HG03558 (cell line): ENCODE results near the gene NIN.
A peak's percentile ranks its signal among the peaks of the same experiment; 100 is the strongest.

Experiments
- ATAC-seq: cut with Tn5 transposase; IDR thresholded peaks from one replicate; pipeline ENCODE4 v1.9.1; 2021; ENCODE audit warnings: moderate number of reproducible peaks; ENCODE audit not compliant: unreplicated experiment; ENCODE audit errors: extremely low read depth

The NIN gene

DNA sequence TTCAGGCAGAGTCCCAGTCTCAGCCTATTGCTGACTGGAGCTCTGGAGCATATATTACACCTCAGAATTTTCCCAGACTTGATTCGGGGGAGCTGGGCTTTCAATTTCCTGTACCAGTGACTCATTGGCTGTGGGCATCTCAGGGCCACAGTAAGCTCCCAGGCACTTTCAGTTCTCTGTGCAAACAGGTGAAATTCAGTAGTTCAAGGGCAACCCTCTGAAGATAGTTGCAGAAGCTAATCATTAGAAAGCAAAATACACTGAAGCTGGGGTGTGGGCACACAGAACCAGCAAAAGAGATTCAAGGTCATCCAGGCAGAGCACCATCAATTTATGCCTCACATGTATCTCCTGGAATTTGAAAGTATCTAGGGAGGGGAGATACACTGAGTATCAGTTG lies 8.1 kb upstream of the NIN start:
- ATAC-seq = peak; percentile 40

DNA sequence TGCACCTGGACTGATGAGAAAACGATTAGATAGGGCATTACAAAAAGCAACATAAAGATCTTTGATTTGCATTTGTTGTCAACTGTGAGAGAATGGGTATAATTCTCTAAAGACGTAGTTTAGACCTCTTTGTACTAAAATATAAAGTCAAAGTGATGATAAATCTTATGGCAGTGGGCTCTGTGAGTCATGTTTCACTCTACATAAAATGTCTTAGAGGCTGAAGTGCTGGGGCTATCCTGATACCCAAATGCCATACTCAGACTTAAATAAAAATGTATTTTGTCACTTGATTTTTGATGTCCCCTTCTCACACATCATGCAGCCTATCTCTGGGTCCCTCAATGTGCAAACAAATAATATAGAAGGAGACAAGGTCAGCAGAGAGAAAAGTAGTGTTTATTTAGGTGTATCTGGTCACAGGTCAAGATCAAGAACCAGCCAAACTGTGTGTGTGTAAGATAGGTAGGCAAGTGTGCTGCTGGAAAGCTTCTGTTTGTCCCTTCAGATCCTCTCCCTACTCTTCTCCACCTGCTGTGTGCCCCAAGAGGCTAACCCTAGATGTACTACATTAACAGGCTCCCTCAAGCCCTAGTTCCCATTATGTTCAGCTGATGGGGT lies 7.0 kb upstream of the NIN start:
- no peak for ATAC-seq

DNA sequence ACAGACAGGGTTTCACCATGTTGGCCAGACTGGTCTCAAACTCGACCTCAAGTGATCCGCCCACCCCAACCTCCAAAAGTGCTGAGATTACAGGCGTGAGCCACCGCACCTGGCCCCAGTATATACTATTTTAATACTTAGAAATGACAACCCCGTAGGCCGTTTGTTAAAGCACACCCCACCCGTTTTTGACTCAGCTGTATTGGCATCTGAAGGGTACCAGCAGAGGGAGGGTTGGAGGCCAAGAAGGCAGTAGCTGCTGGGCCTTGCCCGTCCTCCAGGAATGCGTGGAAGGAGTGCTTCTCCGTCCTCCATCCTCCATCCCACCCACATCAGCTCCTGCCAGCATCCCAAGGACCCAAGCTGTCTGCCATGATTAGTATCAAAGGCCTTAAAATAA lies 6.3 kb upstream of the NIN start:
- no peak for ATAC-seq

DNA sequence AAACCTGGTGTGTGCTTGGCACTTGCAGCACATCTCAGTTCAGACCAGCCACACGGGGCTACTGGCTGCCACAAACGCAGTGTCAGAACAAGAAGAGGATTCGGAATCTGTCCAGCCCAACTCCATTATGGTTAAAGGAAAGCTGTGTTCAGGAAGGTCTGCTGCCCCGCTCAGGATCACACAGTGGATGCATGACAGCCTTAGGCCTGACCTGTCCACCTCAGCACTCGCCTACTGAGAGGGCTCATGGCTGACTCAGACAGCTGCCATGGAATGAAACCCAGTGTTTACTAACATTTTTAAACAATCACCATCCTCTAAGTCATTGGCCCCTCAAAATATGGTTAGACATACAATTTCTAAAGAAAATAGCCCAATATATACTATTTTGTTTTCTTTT lies 5.6 kb upstream of the NIN start:
- ATAC-seq = no peak

DNA sequence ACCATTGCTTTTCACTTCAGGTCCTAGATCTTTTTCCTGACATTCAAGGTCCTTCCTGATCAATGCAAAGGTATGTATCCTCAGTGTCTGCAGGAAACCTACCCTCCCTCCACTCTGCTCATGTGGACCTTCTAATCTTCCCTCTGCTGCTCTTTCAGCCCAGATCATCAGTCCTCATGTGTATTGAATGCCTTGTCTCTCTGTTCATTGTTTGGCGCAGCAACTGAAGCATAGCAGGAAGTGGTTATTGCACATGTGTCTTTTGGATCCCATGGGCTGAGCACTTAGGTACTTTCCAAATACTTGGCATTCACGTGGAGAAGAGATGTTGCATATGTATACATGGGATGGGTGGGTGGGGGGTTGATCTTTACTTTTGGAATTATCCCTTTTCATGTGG lies 4.3 kb upstream of the NIN start:
- no peak for ATAC-seq

DNA sequence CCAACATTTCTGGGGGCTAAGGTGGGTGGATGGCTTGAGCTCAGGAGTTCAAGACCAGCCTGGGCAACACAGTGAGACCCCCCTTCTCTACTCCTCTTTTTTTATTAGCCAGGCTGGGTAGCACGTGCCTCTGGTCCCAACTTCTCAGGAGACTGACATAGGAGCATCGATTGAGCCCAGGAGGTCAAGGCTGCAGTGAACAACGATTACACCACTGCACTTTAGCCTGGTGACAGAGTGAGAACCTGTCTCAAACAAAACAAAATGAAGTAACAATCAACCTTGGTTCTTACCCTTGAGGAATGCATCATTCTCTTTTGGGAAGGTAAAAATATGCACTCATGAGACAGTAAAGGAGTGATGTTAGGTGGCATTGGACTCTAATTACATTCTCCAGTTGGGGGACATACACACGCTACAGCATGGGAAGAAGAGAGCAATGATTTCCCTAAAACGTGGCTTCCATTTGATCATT lies 3.9 kb upstream of the NIN start:
- no peak for ATAC-seq

DNA sequence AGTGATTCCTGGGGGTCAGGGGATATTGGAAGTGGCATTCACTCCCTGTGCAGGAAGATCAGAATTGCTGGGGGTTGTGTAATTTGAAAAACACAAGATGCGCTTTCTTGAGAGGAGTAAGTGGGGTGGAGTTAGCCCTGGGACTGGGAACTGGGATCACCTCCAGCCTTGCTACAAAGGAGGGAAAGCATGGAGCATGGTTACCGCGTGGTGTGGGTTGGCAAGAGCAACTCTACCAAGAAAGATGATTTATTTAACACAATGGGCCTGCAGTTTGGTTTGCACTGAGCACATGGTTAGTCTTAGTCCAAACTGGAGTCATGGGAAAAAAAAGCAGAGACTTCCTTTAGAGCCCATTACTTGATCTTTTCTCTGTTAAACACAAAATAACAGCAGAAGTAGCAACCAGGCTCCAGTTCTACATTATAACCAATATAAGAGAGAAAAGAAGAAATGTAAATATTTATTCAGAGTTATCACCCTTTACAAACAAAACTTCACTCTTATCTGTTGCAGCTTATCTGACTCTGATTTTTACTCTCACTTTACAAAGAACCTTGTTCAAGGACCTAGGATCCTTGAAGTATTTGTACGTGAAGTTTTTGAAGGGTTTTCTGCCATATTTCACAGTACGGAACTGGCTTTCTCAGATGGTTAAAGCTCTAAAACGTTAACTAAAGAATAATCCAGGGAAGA lies 2.1 kb upstream of the NIN start:
- ATAC-seq = no peak

DNA sequence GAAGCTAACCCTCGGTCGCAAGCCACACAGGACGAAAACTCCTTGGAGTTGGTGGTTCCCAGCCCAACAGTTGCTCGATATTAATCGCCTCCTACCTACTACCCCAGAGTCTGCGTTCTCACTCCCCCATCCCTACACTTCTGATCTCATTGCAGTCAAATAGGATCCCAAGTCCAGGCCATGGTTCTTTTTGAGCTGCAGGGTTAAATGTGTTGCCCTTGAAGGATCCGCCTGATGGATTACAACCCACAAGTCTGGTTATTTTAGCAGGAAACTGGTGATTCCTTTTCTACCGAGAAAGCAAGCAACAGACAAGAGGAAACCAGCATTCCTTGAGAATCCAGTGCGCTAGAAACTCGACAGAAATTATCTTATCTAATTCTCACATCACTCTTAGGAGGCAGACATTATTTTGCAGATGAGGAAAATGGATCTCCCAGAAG lies 785 bp upstream of the NIN start:
- no peak for ATAC-seq

DNA sequence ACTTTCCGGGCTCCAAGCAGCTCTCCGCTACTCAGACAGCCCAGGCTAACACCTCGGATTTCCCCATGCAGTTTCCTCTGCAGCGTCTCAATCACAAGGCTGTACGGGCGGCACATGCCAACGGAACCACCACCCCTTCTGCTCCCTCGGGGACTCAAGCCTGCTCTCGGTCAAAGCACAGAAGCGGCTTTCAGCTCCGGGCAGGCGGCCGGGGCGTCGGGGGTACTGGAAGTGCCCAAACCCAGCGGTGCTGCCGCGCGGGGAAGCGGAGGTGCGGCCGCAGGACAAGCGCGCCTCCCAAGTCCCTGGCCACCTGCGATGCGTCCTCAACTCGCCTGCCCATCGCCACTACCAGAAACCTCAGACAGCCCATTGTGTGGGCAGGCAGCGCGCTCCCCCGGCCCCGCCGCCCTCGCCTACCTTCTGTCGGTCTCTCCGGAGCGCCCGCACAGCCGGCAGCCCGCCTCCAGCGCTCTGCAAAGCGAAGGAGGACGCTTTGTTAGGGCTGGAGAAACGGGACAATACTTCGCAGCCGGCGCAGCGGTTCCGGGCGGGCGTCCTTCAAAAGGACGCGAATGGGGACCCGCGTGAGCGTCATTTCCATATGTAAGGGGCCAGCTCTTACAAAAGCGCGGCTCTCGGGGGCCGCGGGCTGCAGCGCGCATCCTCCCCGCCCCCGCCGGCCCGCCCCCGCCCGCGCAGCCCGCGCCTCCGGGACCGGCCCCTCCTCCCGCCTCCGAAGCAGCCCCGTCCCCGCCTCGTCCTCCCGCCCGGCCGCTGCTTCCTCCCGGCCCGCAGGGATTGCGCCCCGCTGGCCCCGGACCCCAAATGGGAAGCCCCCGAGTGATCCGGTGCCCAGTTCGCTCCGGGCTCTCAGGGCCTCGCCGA lies 674 bp downstream of the NIN start:
- peak; percentile 10 for ATAC-seq

DNA sequence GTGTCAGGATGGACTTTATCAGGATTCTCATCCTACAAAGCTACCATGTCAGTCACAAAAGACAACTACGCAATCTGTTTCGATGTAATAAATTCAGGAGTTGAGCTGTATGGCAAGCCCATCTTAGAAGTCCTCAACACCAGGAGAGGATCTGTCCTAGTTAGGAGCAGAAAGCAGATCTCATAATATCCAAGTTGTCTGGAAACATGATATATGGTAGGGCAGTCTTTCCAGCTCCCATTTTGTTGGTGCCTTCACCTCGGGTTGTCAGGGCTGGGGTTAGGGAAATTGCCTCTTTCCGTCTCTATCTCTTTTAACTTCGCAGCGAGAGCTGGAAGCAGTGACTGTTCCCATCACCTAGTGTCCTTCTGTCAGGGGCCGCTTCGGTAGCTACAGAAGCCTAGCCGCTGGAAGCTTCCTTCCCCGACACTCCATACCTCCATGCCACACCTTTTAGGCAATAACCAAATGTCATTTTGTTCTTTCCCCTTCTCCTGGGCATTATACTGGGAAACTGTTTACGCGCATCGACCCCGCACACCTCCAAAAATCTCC lies 1.4 kb downstream of the NIN start:
- ATAC-seq = no peak

DNA sequence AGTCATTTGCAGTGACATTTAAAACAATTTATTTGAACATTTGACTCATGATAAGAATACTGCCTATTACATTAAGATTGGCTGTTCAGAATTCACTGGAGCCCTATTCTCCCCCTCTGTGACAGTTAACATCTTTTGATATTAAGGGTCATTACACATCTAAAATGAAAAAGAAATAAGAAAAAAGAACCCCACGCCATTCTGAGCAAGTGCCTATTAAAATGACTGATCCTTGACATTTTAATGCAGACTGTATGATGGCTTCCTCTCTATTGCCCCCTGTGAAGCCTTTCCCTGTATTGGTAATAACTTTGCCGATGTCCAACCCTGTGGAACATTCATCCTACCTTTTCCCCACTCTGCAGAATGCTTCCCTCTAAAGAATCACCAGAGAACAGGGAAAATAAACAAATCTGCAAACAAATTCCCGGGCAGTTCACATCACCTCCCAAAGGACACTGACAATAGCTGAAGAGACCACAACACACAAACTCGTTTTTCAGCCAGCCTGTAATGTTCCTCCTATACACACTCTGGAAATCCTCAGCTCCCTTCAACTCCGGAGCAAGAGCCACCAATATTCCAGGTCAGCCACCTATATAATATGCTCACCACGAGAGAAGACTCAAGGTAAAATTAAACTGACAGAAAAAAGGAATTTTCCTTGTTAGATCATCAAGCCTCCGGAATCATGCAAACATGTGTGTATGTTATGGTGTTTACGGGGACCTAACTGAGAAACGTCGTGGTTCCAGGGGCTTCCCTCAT lies 2.1 kb downstream of the NIN start:
- no peak for ATAC-seq

DNA sequence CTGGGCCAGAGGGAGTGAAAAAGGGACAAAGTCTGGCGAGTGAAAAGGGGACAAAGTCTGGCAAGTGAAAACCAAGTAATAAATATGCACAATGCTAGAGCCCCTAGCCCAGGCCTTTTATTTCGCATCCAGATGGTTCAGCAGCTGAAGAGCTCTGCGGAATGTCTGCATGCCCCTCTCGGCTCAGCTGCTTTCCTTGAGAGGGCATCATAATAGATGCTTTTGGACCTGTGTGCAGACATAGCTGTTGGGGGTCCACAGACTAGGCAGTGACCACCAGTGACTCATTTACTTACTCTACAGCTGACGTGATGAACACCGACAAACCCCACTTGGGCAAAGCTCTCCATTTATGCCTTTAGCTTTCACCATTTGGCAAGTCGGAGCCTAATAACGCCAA lies 4.3 kb downstream of the NIN start:
- ATAC-seq = no peak

DNA sequence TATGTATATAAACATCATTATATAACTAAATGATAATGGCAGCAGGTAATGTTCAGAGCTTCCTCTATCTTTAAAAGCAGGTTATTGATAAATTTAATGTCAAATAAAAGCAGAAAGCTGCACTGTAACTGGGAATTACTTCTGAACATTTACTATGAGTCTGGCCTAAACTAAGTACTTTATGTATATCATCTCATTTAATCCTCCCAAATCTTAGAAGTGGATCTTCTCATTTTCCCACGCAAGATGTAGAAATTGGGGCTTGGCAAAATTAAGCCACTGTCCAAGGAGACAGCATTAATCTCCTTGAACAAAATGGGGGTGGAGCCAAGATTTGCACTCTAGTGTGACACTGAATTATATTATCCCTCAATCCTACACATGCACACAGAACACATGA lies 5.7 kb downstream of the NIN start:
- ATAC-seq = no peak

DNA sequence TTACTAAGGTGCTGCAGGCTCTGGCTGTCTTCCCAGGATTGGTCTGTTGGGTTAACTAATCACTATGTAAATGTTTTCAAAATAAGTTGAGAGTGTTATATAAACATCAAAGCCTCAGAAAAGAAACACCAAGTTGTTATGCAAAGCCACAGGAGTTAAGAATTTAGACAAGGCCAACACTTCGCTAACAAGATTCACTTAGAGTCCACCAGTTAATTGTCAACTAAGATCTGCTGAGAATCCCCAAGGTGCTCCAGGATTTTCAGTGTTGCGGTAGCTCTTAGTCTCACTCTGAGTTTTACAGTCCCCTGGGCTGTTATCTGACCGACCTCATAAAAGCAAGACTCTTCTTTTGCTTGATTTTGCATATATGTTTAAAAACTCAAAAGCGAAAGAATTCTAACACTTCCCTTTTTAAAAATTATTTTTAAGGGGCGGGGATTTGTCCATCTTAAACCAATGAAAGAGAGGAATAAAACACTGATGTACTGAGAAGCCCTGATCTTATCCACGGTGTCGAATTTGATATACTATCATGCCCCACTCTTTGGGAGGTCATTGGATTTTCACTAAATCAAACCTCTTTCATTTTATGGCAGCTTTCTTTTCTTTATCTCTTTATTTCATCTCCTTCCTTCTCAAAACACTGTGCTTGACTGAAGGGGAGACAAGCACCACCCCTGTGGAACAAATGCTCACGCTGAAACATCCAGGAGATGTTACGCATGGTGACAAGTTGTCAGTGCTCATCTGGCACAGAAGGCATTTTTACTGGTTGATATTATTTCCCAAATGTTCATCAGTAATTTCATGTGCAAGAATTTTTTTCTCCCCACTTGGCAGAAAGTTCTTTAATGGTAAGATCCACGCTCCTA lies 7.0 kb downstream of the NIN start:
- ATAC-seq = peak; percentile 50

DNA sequence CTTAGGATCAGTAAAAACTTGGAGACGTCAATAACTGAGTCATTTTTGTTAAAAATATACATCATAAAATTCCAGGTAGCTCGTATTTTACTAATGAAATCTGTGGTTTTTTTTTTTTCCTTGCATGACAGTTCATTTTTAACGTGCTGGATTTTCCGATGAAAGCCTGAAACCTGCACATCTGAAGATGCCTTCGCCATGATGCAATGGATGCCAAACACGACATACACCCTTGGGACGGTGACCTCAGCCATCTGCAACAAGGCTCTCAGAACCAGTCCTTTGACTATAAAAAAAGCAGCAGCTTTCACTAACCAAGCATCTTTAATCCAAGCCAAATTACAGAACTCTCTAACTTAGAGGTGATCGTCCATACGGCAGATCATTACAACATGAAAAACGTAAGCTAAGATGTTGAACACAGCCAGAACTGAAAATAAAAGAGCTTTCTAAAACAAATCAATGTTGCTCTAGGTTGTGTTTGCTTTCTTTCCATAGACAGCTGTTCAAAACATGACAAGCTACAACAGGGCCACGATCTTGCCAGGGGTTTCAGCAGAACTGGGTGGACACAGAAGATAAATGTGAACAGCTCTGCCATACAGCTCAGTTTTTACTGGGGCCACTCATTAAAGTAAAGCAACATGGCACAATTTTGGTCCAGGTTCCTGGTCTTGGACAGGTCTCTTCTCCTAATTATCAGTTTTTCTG lies 7.8 kb downstream of the NIN start:
- ATAC-seq = no peak

DNA sequence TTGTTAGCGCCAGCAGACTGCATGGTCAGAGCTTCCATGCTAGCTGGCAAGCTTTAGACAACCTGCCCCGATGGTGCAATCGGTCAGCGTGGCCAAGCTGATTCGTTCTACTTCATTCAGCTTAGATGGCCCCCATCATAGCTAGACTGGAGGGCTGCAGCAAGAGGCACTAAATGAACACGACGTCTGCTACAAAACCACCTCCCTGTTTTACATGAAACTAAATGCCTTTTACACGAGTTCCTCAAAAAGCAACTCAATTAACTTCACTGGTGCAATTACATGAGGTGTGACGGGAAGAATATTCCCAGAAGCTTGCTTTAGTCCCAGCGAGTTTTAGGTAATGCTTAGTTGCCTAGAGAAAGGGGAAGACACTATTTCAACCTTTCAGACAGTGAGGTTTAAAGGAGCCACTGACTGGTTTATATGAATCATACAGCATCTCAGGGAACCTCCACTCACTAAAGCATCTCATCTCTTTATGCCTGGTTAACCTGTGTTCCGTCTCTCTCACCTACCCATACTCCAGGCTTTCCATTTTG lies 8.4 kb downstream of the NIN start:
- no peak for ATAC-seq

DNA sequence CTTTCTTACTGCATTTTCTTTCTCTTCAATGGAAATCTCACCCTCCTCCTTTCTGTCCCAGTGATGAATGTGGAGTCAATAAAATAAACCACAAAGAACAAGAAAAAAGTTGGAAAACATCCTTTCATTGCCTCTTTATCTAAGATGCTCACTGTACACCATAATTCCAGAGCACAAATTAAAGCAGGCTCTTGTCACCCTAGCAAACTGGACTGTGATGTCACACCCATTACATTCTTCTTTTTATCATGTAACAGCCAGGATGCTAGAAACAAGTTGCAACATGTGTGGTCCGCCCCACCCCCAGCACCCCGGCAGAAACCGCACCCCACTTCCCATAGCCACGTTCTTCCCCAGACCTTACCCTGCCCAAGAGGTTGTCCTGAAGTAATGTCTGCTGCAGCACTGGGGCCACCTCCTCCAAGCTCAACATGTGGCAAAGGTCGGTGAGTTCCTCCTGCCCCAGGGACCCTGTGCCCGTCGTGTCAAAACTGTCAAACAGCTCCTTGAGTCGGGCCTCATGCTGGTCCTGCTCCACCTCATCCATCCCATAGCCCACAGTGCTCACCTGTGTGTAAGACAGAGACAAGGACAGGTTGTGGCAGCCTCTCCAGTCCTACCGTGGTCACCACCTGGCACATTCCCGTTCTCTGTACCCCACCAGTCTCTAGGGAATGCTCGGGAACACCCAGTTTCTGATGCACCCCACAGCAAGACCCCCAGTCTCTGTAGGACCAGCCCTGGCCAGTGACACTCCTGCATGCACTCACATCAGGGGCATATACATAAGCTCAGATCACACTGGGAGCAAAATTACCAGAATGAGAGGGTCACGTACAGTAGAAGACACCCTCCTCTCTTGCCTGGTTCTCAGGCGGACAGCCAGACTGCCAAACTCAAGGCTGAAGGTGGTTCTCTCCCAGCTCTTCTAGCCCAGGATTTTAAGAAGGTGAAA lies 9.2 kb downstream of the NIN start:
- no peak for ATAC-seq
